ENCODE measurements around the gene BMX. TPM values are rescaled to one million over a fixed set of nuclear protein-coding genes. Genes with fewer than 3 reads are reported as not detected.

Gene BMX
- total and polyA plus RNA-seq, 9 of the 15 experiments (the other 6 are each of a cell fraction or from before 2014, with no cell fraction given), result 0.45 to 4.2 (median 1.8) TPM

DNA sequence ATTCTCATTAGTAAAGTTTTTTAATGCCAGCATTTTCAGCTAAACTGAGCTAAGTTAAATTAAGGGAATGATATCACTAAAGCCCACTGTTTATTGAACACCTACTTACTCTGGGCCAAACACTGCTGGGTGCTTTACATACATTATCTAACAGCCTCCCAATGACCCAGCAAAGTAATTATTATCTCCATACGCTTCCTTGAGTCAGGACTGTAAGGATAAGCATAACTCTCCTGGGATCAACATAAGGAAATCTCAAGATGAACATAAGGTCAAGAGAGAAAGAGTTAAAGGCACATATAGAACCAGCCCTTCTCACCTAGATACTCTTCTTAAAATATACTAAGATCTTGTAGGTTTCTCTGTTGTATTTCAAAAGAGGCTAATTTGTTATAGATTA is 13.7 kb downstream of the BMX start (continued):
- TF ChIP-seq, protein P1, sequence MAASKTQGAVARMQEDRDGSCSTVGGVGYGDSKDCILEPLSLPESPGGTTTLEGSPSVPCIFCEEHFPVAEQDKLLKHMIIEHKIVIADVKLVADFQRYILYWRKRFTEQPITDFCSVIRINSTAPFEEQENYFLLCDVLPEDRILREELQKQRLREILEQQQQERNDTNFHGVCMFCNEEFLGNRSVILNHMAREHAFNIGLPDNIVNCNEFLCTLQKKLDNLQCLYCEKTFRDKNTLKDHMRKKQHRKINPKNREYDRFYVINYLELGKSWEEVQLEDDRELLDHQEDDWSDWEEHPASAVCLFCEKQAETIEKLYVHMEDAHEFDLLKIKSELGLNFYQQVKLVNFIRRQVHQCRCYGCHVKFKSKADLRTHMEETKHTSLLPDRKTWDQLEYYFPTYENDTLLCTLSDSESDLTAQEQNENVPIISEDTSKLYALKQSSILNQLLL (CRISPR knock-in tag; IDR thresholded peaks at IDR 0.05; ENCODE audit: borderline replicate concordance), result no peak
- no peak for TF ChIP-seq SMARCB1 (IDR thresholded peaks at IDR 0.05; ENCODE audit: insufficient read length, low read depth)
- no peak for TF ChIP-seq RAD51 (IDR thresholded peaks at IDR 0.05; ENCODE audit: borderline replicate concordance, low read depth)
- TF ChIP-seq NCOA4 (IDR thresholded peaks at IDR 0.05; ENCODE audit: partially characterized antibody), result no peak
- TF ChIP-seq EWSR1 (IDR thresholded peaks at IDR 0.05; ENCODE audit: borderline replicate concordance, low read depth, partially characterized antibody), result no peak
- no peak for TF ChIP-seq ZNF507 (tag; conservative IDR thresholded peaks at IDR 0.05)
- TF ChIP-seq CBFA2T2 (conservative IDR thresholded peaks at IDR 0.05), result peak; percentile 67
- 0 out of 4 replicates have a peak, but pooled peaks of 1 of the 2 experiments have one; percentile 25 for TF ChIP-seq KDM1A (IDR thresholded peaks at IDR 0.05)

DNA sequence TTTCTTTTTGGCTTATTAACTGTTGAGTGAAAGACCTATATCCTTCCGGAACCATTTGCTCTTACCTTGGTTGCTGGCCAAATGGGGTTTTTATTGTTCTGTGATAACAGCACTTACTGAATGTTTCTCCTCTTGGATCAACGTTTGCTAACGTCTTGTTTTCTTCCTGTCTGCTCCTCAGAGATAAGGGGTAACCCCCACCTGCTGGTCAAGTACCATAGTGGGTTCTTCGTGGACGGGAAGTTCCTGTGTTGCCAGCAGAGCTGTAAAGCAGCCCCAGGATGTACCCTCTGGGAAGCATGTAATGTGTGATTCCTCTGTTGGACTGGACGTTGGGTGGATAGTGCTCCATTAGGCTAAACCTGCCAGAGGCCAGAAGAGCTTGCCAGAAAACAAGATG is 15.3 kb downstream of the BMX start:
- H3K9ac ChIP-seq (ENCODE audit: insufficient read depth in 1 of 2, low read depth in 2 of 2, low read length in 2 of 2), result peak overlapping the region in 1 of 2 experiments; percentile 24; a peak in 1 of 4 replicates
- H3K9me3 ChIP-seq (replicated peaks; ENCODE audit: control insufficient read depth, insufficient read depth, low read depth, low read length), result no peaks in the 10 kb centered on the region
- no peaks in the 10 kb centered on the region for H4K20me1 ChIP-seq (replicated peaks; ENCODE audit: control insufficient read depth, insufficient read depth, low read length)
- no peaks in the 10 kb centered on the region for H3K79me2 ChIP-seq (ENCODE audit: control insufficient read depth, insufficient read depth, low read length)
- peak; percentile 97 for FAIRE-seq
- POLR2A ChIA-PET, result interaction anchor here (1.0 to 1.1 kb wide), 2 partner anchors 11 to 12 kb away, joined by 3 read pairs; no protein-coding TSS in a partner anchor
- BruUV-seq (replicated peaks), result no TSS peak
- in situ Hi-C loops (cut with MboI), result no loop called here
- 0% methylated on average over 6 of the region's 6 CpGs for WGBS (ENCODE audit: insufficient coverage, low coverage, missing lambda C conversion rate)
- intact Hi-C loops (cut with micrococcal nuclease), result no loop called here
- CTCF ChIA-PET (ENCODE audit: low intra/inter-chr PET ratio), result no interaction called here
- peak overlapping the region; percentile 68 for H3K27ac ChIP-seq (ENCODE audit: extremely low read depth, low read depth, low read length)
- ATAC-seq, result peak; percentile 84
- H3K9me1 ChIP-seq (ENCODE audit: control insufficient read depth, insufficient read depth, low read length), result no peaks in the 10 kb centered on the region
- peak overlapping the region; percentile 33; the same call in 1 of the 2 replicates for H3K4me2 ChIP-seq (ENCODE audit: insufficient read depth, low read length)
- H3K27me3 ChIP-seq (ENCODE audit: control insufficient read depth in 2 of 2, insufficient read depth in 2 of 2, low read length in 2 of 2), result no peaks in the 10 kb centered on the region
- peak overlapping the region; percentile 71 for H2AFZ ChIP-seq (ENCODE audit: low read depth, low read length)
- no peak overlapping the region for H3K4me3 ChIP-seq
- H3K4me1 ChIP-seq (replicated peaks in 1 of 2; ENCODE audit: control insufficient read depth in 2 of 2, insufficient read depth in 2 of 2, low read length in 2 of 2), result peaks cover 0 to 40% of the 10 kb centered on the region in 2 experiments
- no peaks in the 10 kb centered on the region for H3K36me3 ChIP-seq (ENCODE audit: control insufficient read depth, insufficient read depth, low read length)
- peak; percentile 57 to 87 (median 70) for DNase-seq (ENCODE audit: extremely low read depth in 1 of 4, low spot score in 3 of 4)
- TF ChIP-seq MCM3 (IDR thresholded peaks at IDR 0.05) (no peak), ILK (tag; IDR thresholded peaks at IDR 0.05; ENCODE audit: borderline replicate concordance, low read depth) (no peak), MYNN (IDR thresholded peaks at IDR 0.05) (no peak), MYNN (CRISPR knock-in tag; IDR thresholded peaks at IDR 0.05) (no peak), OTX1 (CRISPR knock-in tag; IDR thresholded peaks at IDR 0.05) (no peak), ZZZ3 (IDR thresholded peaks at IDR 0.05) (no peak), BACH1 (tag; IDR thresholded peaks at IDR 0.05) (no peak), ETV1 (tag; conservative IDR thresholded peaks at IDR 0.05; ENCODE audit: low read depth) (peak; percentile 92), ZNF212 (CRISPR knock-in tag; IDR thresholded peaks at IDR 0.05) (no peak), TSC22D4 (tag; IDR thresholded peaks at IDR 0.05) (no peak), FUS (optimal IDR thresholded peaks at IDR 0.05; ENCODE audit: low read depth, low read length) (no peak)
- TF ChIP-seq, protein P2, sequence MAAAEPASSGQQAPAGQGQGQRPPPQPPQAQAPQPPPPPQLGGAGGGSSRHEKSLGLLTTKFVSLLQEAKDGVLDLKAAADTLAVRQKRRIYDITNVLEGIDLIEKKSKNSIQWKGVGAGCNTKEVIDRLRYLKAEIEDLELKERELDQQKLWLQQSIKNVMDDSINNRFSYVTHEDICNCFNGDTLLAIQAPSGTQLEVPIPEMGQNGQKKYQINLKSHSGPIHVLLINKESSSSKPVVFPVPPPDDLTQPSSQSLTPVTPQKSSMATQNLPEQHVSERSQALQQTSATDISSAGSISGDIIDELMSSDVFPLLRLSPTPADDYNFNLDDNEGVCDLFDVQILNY (CRISPR knock-in tag; IDR thresholded peaks at IDR 0.05), result no peak
